K562 (cell line): ENCODE results near the gene TLX2. TPM values are rescaled to one million over a fixed set of nuclear protein-coding genes. Genes with fewer than 3 reads are reported as not detected.
A peak's percentile ranks its signal among the peaks of the same experiment; 100 is the strongest.

Source experiments
- ATAC-seq: fragments of 200-7000 bp; cut with Tn5 transposase; 3 replicates; pipeline ENCODE4 v1.9.1; 2020; ENCODE audit warnings: moderate library complexity
- BruUV-seq: library from RNA; stranded (reverse); fragments of 400-500 nt; replicated peaks from 2 replicates; lab custom pipeline; 2021; lab: Mats Ljungman, UMichigan
- CTCF ChIA-PET: fragments of 300-600 bp; formaldehyde crosslinking; extraction: SDS; loops from one replicate; lab custom pipeline; 2021; ENCODE audit warnings: low intra/inter-chr PET ratio; lab: Yijun Ruan, JAX
- POLR2A ChIA-PET: fragments of 300-600, 350-650 bp; sonication (Branson Sonifier 250); formaldehyde crosslinking; extraction: SDS; loops from one replicate; lab custom pipeline; 2021; ENCODE audit warnings: antibody characterized with exemption, inconsistent platforms; lab: Yijun Ruan, JAX
- DNase-seq, 4 experiments: peaks; one replicate each; pipeline versions ENCODE4 v3.0.0 to v3.0.0-alpha.2; 2011 to 2018; ENCODE audit warnings: low spot score in 3 of 4, mixed read lengths in 3 of 4; ENCODE audit errors: extremely low read depth in 1 of 4
- FAIRE-seq: peaks from 2 replicates; lab custom pipeline; 2011; peaks lifted over from hg19 to GRCh38; lab: Jason Lieb, UNC
- H2AFZ ChIP-seq: 2 replicates; pipeline ENCODE4 v1.6.0; 2011; ENCODE audit warnings: low read depth, low read length, control low read depth, inconsistent platforms
- H3K27ac ChIP-seq: fragments of 200-600 bp; 3 replicates; pipeline ENCODE4 v1.8.0; 2011; ENCODE audit warnings: low read depth, mild to moderate bottlenecking, control low read depth, inconsistent platforms, low read length, moderate library complexity, mixed read lengths; ENCODE audit errors: extremely low read depth
- H3K27me3 ChIP-seq, 2 experiments: fragments of 300-600 bp in 1 of 2; 2 replicates in 1 of 2; 3 replicates in 1 of 2; pipeline versions ENCODE4 v1.6.0 to v1.8.0; 2011; ENCODE audit warnings: inconsistent platforms in 2 of 2, low read length in 2 of 2, mild to moderate bottlenecking in 1 of 2, mixed read lengths in 1 of 2, moderate library complexity in 1 of 2; ENCODE audit not compliant: control insufficient read depth in 2 of 2, insufficient read depth in 2 of 2
- H3K36me3 ChIP-seq: fragments of 300-600 bp; 3 replicates; pipeline ENCODE4 v1.8.0; 2011; ENCODE audit warnings: mild to moderate bottlenecking, low read length, inconsistent platforms; ENCODE audit not compliant: control insufficient read depth, insufficient read depth
- H3K4me1 ChIP-seq, 2 experiments: fragments of 200-600 bp in 1 of 2; replicated peaks in 1 of 2; 2 replicates in 1 of 2; 3 replicates in 1 of 2; pipeline versions ENCODE4 v1.5.1 to v1.8.0; 2011; ENCODE audit warnings: inconsistent platforms in 2 of 2, low read length in 2 of 2, mild to moderate bottlenecking in 1 of 2, mixed read lengths in 1 of 2, moderate library complexity in 1 of 2; ENCODE audit not compliant: control insufficient read depth in 2 of 2, insufficient read depth in 2 of 2
- H3K4me2 ChIP-seq: 2 replicates; pipeline ENCODE4 v1.6.1; 2011; ENCODE audit warnings: low read length, control low read depth, inconsistent platforms, mixed read lengths; ENCODE audit not compliant: insufficient read depth
- H3K4me3 ChIP-seq: fragments of 200-600 bp; sonication (generic), shearing (Covaris generic); 2 replicates; pipeline ENCODE4 v1.5.1; 2016; ENCODE audit warnings: control low read depth, inconsistent platforms
- H3K79me2 ChIP-seq: fragments of 200-600 bp; 3 replicates; pipeline ENCODE4 v1.8.0; 2011; ENCODE audit warnings: low read length, inconsistent platforms; ENCODE audit not compliant: control insufficient read depth, insufficient read depth
- H3K9ac ChIP-seq, 2 experiments: 2 replicates each; pipeline versions ENCODE4 v1.6.0 to v1.6.1; 2011; ENCODE audit warnings: low read depth in 2 of 2, low read length in 2 of 2, control low read depth in 1 of 2, inconsistent platforms in 1 of 2, mild to moderate bottlenecking in 1 of 2, mixed read lengths in 1 of 2; ENCODE audit not compliant: insufficient read depth in 1 of 2
- H3K9me1 ChIP-seq: one replicate; pipeline ENCODE4 v1.6.0; 2011; ENCODE audit warnings: inconsistent platforms, mild to moderate bottlenecking, low read length, moderate library complexity; ENCODE audit not compliant: control insufficient read depth, insufficient read depth
- H3K9me3 ChIP-seq: replicated peaks from 2 replicates; pipeline ENCODE4 v1.5.1; 2011; ENCODE audit warnings: low read depth, low read length, inconsistent platforms; ENCODE audit not compliant: control insufficient read depth, insufficient read depth
- H4K20me1 ChIP-seq: replicated peaks from 2 replicates; pipeline ENCODE4 v1.6.1; 2011; ENCODE audit warnings: low read length, inconsistent platforms, mixed read lengths; ENCODE audit not compliant: control insufficient read depth, insufficient read depth
- ARID3A ChIP-seq: IDR thresholded peaks from 2 replicates; pipeline ENCODE4 v1.6.1; 2012; ENCODE audit warnings: low read depth, low read length, improper control_type of control experiment, borderline replicate concordance
- CC2D1A ChIP-seq: fragments of 450-650 bp; IDR thresholded peaks from 2 replicates; pipeline ENCODE4 v1.6.1; 2017; ENCODE audit warnings: mild to moderate bottlenecking
- EHMT2 ChIP-seq: fragments of 450-650 bp; IDR thresholded peaks from 2 replicates; pipeline ENCODE4 v1.6.1; 2018; ENCODE audit warnings: antibody characterized with exemption
- GTF2F1 ChIP-seq: IDR thresholded peaks from 2 replicates; pipeline ENCODE4 v1.6.1; 2011; ENCODE audit warnings: low read depth, low read length, improper control_type of control experiment
- MEF2D ChIP-seq: conservative IDR thresholded peaks from 2 replicates; pipeline ENCODE4 v1.6.1; 2016; ENCODE audit warnings: low read depth, missing genetic modification characterization, missing compliant biosample characterization
- NELFE ChIP-seq: IDR thresholded peaks from 2 replicates; pipeline ENCODE4 v1.6.1; 2011; ENCODE audit warnings: mild to moderate bottlenecking; ENCODE audit not compliant: insufficient read depth, insufficient read length
- NKRF ChIP-seq: fragments of 450-650 bp; IDR thresholded peaks from 2 replicates; pipeline ENCODE4 v1.6.1; 2016; ENCODE audit warnings: borderline replicate concordance
- PREB ChIP-seq: sonication (generic); formaldehyde crosslinking; IDR thresholded peaks from 2 replicates; pipeline ENCODE4 v1.8.1; 2023; ENCODE audit warnings: mild to moderate bottlenecking, missing genetic modification reagents
- SMARCE1 ChIP-seq: fragments of 450-650 bp; IDR thresholded peaks from 2 replicates; pipeline ENCODE4 v1.7.1; 2016; ENCODE audit warnings: mild to moderate bottlenecking
- SMC3 ChIP-seq: conservative IDR thresholded peaks from 2 replicates; pipeline ENCODE4 v1.6.1; 2011; ENCODE audit warnings: low read depth, low read length, improper control_type of control experiment; ENCODE audit not compliant: insufficient read depth
- STAT5A ChIP-seq: IDR thresholded peaks from 2 replicates; pipeline ENCODE4 v1.6.1; 2012; ENCODE audit warnings: low read length, inconsistent platforms, borderline replicate concordance
- TCF7L2 ChIP-seq: fragments of 150-350 bp; IDR thresholded peaks from 2 replicates; pipeline ENCODE4 v1.6.1; 2016; ENCODE audit warnings: low read depth, mild to moderate bottlenecking, low read length, moderate library complexity
- TFAP4 ChIP-seq: sonication (generic); formaldehyde crosslinking; IDR thresholded peaks from 2 replicates; pipeline ENCODE4 v1.8.0; 2022; ENCODE audit warnings: missing genetic modification reagents, mild to moderate bottlenecking, moderate library complexity, borderline replicate concordance
- ZBTB17 ChIP-seq: fragments of 450-650 bp; formaldehyde crosslinking; IDR thresholded peaks from 2 replicates; pipeline ENCODE4 v1.4.0; 2020; ENCODE audit warnings: mild to moderate bottlenecking
- ZBTB33 ChIP-seq: sonication (generic); formaldehyde crosslinking; IDR thresholded peaks from 2 replicates; pipeline ENCODE4 v1.8.1; 2023; ENCODE audit warnings: mild to moderate bottlenecking, missing genetic modification reagents
- ZNF24 ChIP-seq: fragments of 450-650 bp; IDR thresholded peaks from 2 replicates; pipeline ENCODE4 v1.6.1; 2016
- WGBS: fragments of 100-300 bp; shearing (Covaris generic); methylation state at CpG from one replicate; pipeline ENCODE4 v1.1.6; 2016; ENCODE audit warnings: low coverage, mixed read lengths; ENCODE audit not compliant: insufficient coverage; ENCODE audit errors: missing lambda C conversion rate; 5-methylcytosine and 5-hydroxymethylcytosine counted together
- in situ Hi-C: fragments of 300-500 bp; cut with MboI; formaldehyde crosslinking; loops from 4 replicates; pipeline ENCODE4 v1.15.0; 2018; ENCODE audit warnings: inconsistent platforms, mixed read lengths
- intact Hi-C: fragments of 100-400 bp; cut with micrococcal nuclease; formaldehyde crosslinking; loops from 2 replicates; pipeline ENCODE4 v1.14.2; 2022
- polyA plus RNA-seq, 8 experiments: library from polyadenylated mRNA; depleted of rRNA in 4 of 8; stranded (reverse) in 5 of 8; unstranded in 3 of 8; fragments of >200 nt; fragmentation: Nextera tagmentation in 2 of 8; fragmentation: Illumina TruSeq in 1 of 8; extraction: Ambion mirVana in 2 of 8; extraction: Trizol in 1 of 8; gene quantifications; 2 replicates each; pipeline versions ENCODE4 v1.2.1 to v1.2.3, GENCODE V29; 2011 to 2014; ENCODE audit warnings: inconsistent platforms in 1 of 8, missing spikeins in 1 of 8
- total RNA-seq, 7 experiments: library from RNA; depleted of rRNA in 6 of 7; stranded (reverse); fragments of >200 nt in 6 of 7; fragmentation: Illumina TruSeq in 2 of 7; extraction: Trizol in 2 of 7; gene quantifications; 2 replicates each; pipeline versions ENCODE4 v1.2.1 to v1.2.3, GENCODE V29; 2011 to 2021; ENCODE audit warnings: low replicate concordance in 1 of 7

Gene TLX2
- total and polyA plus RNA-seq, 9 of the 15 experiments (the other 6 are each of a cell fraction or from before 2014, with no cell fraction given) = not detected

- H3K4me2 ChIP-seq = no peak overlapping the region
- H3K36me3 ChIP-seq = peaks cover 17% of the 10 kb centered on the region; the same call in 1 of the 3 replicates
- H3K9ac ChIP-seq = peak overlapping the region in 1 of 2 experiments; percentile 81; a peak in 2 of 4 replicates
- H2AFZ ChIP-seq = no peak overlapping the region
- H3K4me1 ChIP-seq = peaks cover 13 to 20% of the 10 kb centered on the region in 2 experiments; a peak in 4 of 5 replicates
- no peaks in the 10 kb centered on the region for H3K9me3 ChIP-seq
- no TSS peak for BruUV-seq
- WGBS = 29% methylated on average over 6 of the region's 6 CpGs
- in situ Hi-C loops (no loop called here), intact Hi-C loops (no loop called here)
- no peak for ATAC-seq
- H3K9me1 ChIP-seq = no peaks in the 10 kb centered on the region
- H3K27ac ChIP-seq = no peak overlapping the region
- peaks cover 0 to 16% of the 10 kb centered on the region in 2 experiments; a peak in 3 of 5 replicates for H3K27me3 ChIP-seq
- no peaks in the 10 kb centered on the region for H4K20me1 ChIP-seq
- peaks cover 5% of the 10 kb centered on the region; the same call in 2 of the 3 replicates for H3K79me2 ChIP-seq
- no peak overlapping the region for H3K4me3 ChIP-seq
- ChIA-PET POLR2A (interaction anchor here (0.5 to 0.6 kb wide), 2 partner anchors 12 to 1192 kb away, joined by 3 read pairs; no protein-coding TSS in a partner anchor), CTCF (no interaction called here)
- no peak for FAIRE-seq
- no peak for DNase-seq
- no peak for TF ChIP-seq NELFE
- TF ChIP-seq NKRF = no peak
- no peak for TF ChIP-seq SMARCE1
- no peak for TF ChIP-seq GTF2F1
- TF ChIP-seq ZBTB33 = no peak
- TF ChIP-seq MEF2D (tag) = no peak
- no peak for TF ChIP-seq SMC3
- TF ChIP-seq ARID3A = no peak
- no peak for TF ChIP-seq ZBTB17 (CRISPR knock-in tag)
- no peak for TF ChIP-seq PREB (CRISPR knock-in tag)
- TF ChIP-seq TFAP4 (CRISPR knock-in tag) = no peak
- no peak for TF ChIP-seq CC2D1A
- TF ChIP-seq ZNF24 = no peak
- TF ChIP-seq STAT5A = no peak
- TF ChIP-seq TCF7L2 = no peak
- no peak for TF ChIP-seq EHMT2
Observed at GRCh38 chr2:74560591-74560990, 46.3 kb downstream of the TLX2 start.
